ENCODE measurements around the gene WDR44. TPM values are rescaled to one million over a fixed set of nuclear protein-coding genes. Genes with fewer than 3 reads are reported as not detected.

WDR44 gene
- 10.1 to 17.6 TPM (median 15.0 TPM) in 5 replicates for total RNA-seq (2022; extraction: Qiagen RNA extraction; ENCODE audit: low read depth)

DNA sequence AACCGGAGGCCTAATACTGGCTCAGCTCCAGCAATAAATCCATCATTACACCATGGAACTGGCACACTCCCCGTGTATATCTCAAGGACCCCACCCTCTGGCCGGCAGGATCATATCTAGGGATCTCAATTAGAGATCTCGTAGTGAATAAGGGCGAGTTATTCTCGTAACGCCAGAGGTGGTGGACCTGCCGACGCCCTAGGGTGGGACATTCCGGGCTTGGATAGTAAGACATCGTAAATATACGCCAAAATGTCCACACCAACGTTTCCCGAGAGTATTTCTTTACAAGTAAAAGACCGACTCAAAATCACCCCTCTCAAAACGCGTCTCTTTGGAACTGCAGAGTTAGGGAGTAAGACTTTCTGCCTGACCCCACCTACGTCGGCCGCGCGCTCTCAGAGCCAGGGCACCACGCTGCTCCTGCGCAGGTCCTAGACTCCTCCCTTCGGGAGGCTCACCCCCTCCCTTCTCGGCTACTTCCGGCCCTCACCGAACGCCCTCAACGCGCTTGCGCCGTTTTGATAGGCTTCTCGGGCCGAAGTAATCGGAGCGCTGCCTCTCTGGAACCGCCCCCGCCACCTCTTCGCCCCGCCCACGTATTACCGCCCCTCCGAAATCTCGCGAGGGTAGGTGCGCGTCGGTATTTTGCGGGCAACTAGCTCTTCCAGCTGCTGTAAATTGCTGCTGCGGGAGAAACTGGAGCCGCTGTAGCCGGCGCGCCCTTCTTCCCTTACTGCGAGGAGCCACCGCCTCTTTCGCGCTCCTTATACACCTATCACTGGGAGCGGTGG lies at the start of gene WDR44:
TSS of gene WDR44 (plus strand) at position 643 of the 794 bp plus-strand sequence. CDS start 398 bp downstream, outside the sequence.

GRCh38 chrX:118495061-118495921 lies 149.4 kb downstream of the WDR44 start, which contains the start of gene DOCK11:
DOCK11 (plus strand) TSS chrX:118495815; CDS start chrX:118495972, 157 bp downstream.

Other genes starting within 250 kb of the WDR44 start
- gene KLHL13, start 229.3 kb upstream of the WDR44 start, total RNA-seq (2022; extraction: Qiagen RNA extraction; ENCODE audit: low read depth) = 0.11 to 0.47 TPM (median 0.27 TPM) in 5 replicates
- 5.3 to 8.6 TPM (median 7.2 TPM) in 5 replicates for gene DOCK11, start 149.7 kb downstream of the WDR44 start, total RNA-seq (2022; extraction: Qiagen RNA extraction; ENCODE audit: low read depth)

Measured in A549 treated with GW870086 at 1 μM for 4 hours (cell line).